A673 (cell line): ENCODE measurements around the gene KIRREL3. TPM values are rescaled to one million over a fixed set of nuclear protein-coding genes. Genes with fewer than 3 reads are reported as not detected.

Experiments used
- BruUV-seq: library from RNA; stranded (reverse); fragments of 400-500 nt; replicated peaks from 2 replicates; lab custom pipeline; 2021; lab: Mats Ljungman, UMichigan
- CTCF ChIA-PET: fragments of 300-600 bp; sonication (Branson Sonifier 250); formaldehyde crosslinking; loops from one replicate; lab custom pipeline; 2022; ENCODE audit warnings: antibody characterized with exemption; lab: Charles Lee
- POLR2A ChIA-PET: fragments of 300-600 bp; sonication (Branson Sonifier 250); formaldehyde crosslinking; loops from one replicate; lab custom pipeline; 2022; ENCODE audit warnings: antibody characterized with exemption; ENCODE audit not compliant: low non-redundant PET; lab: Charles Lee
- DNase-seq: peaks from one replicate; pipeline ENCODE4 v3.0.0-alpha.2; 2015; ENCODE audit warnings: low spot score
- H3K27ac ChIP-seq: fragments of 200-600 bp; sonication (generic); 2 replicates; pipeline ENCODE4 v1.5.1; 2016; ENCODE audit warnings: mixed run types, low read depth, mild to moderate bottlenecking, mixed read lengths, antibody characterized with exemption, low read length; ENCODE audit not compliant: poor library complexity, severe bottlenecking
- H3K27me3 ChIP-seq: fragments of 200-600 bp; sonication (generic); replicated peaks from 2 replicates; pipeline ENCODE4 v1.6.1; 2017; ENCODE audit warnings: mixed run types, low read depth, mild to moderate bottlenecking, mixed read lengths, antibody characterized with exemption, low read length; ENCODE audit not compliant: insufficient read depth, poor library complexity
- H3K36me3 ChIP-seq: fragments of 200-600 bp; sonication (generic); 2 replicates; pipeline ENCODE4 v1.6.1; 2016; ENCODE audit warnings: mixed run types, mild to moderate bottlenecking, mixed read lengths, antibody characterized with exemption, low read length; ENCODE audit not compliant: insufficient read depth, poor library complexity, severe bottlenecking
- H3K4me1 ChIP-seq: fragments of 200-600 bp; sonication (generic); 2 replicates; pipeline ENCODE4 v1.6.1; 2017; ENCODE audit warnings: mixed run types, mild to moderate bottlenecking, mixed read lengths, antibody characterized with exemption, low read length; ENCODE audit not compliant: insufficient read depth, poor library complexity, severe bottlenecking
- H3K4me3 ChIP-seq: fragments of 200-600 bp; sonication (generic); 2 replicates; pipeline ENCODE4 v1.5.1; 2016; ENCODE audit warnings: low read depth, mixed run types, mild to moderate bottlenecking, mixed read lengths, low read length; ENCODE audit not compliant: poor library complexity, severe bottlenecking
- H3K9me3 ChIP-seq: fragments of 200-600 bp; sonication (generic); 2 replicates; pipeline ENCODE4 v1.6.1; 2016; ENCODE audit warnings: mixed run types, low read depth, mild to moderate bottlenecking, mixed read lengths, antibody characterized with exemption, low read length; ENCODE audit not compliant: poor library complexity, severe bottlenecking
- EZH2 ChIP-seq: fragments of 200-600 bp; sonication (generic); IDR thresholded peaks from 2 replicates; pipeline ENCODE4 v1.6.1; 2017; ENCODE audit warnings: borderline replicate concordance, low read depth, mild to moderate bottlenecking, mixed read lengths, antibody characterized with exemption, low read length; ENCODE audit not compliant: poor library complexity, severe bottlenecking
- intact Hi-C: fragments of 100-400 bp; cut with micrococcal nuclease; formaldehyde crosslinking; loops from one replicate; pipeline ENCODE4 v1.10.0; 2022; ENCODE audit not compliant: unreplicated experiment
- total RNA-seq: library from RNA; stranded (reverse); gene quantifications from 2 replicates; pipeline ENCODE4 v1.2.3, GENCODE V29; 2021
- TF ChIP-seq, protein P1 (sequence below): fragments of 300-800, 200-600 bp; sonication (generic); conservative IDR thresholded peaks from 2 replicates; pipeline ENCODE4 v1.5.1; 2017; ENCODE audit warnings: low read depth, mild to moderate bottlenecking, antibody characterized with exemption, low read length, moderate library complexity, mixed read lengths

KIRREL3 gene
- total RNA-seq, 1 experiment from 2014 or later, result not detected

DNA sequence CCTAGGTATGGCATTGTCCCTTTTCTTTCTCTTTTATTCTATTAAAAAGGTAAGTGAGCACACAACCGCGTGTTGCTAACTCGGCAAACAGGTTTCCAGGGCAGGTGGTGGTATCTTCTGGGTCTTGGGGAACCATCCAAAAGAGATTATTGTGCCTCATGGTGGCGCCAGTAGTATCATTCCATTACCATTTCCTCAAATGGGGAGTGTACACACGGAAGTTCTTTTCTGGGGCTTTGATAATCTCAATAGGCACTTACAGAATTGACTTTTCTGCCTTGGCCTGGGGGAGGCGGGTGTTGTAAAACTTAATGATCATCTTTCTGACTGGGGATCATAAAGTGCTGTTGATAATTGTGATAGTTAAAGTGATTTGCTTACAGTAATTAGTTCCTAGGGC lies 234.1 kb downstream of the KIRREL3 start:
- no TSS peak for BruUV-seq
- Histone ChIP-seq H3K27me3 (peaks cover 14% of the 10 kb centered on the region), H3K4me3 (no peak overlapping the region), H3K27ac (no peak overlapping the region), H3K36me3 (no peaks in the 10 kb centered on the region), H3K9me3 (no peaks in the 10 kb centered on the region), H3K4me1 (no peaks in the 10 kb centered on the region)
- intact Hi-C loops, result no loop called here
- no peak for DNase-seq
- CTCF ChIA-PET, result no interaction called here
- no peak for TF ChIP-seq EZH2
- TF ChIP-seq, protein P1, sequence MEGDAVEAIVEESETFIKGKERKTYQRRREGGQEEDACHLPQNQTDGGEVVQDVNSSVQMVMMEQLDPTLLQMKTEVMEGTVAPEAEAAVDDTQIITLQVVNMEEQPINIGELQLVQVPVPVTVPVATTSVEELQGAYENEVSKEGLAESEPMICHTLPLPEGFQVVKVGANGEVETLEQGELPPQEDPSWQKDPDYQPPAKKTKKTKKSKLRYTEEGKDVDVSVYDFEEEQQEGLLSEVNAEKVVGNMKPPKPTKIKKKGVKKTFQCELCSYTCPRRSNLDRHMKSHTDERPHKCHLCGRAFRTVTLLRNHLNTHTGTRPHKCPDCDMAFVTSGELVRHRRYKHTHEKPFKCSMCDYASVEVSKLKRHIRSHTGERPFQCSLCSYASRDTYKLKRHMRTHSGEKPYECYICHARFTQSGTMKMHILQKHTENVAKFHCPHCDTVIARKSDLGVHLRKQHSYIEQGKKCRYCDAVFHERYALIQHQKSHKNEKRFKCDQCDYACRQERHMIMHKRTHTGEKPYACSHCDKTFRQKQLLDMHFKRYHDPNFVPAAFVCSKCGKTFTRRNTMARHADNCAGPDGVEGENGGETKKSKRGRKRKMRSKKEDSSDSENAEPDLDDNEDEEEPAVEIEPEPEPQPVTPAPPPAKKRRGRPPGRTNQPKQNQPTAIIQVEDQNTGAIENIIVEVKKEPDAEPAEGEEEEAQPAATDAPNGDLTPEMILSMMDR, result peak; percentile 25; the same call in 1 of the 2 replicates
- POLR2A ChIA-PET, result no interaction called here

DNA sequence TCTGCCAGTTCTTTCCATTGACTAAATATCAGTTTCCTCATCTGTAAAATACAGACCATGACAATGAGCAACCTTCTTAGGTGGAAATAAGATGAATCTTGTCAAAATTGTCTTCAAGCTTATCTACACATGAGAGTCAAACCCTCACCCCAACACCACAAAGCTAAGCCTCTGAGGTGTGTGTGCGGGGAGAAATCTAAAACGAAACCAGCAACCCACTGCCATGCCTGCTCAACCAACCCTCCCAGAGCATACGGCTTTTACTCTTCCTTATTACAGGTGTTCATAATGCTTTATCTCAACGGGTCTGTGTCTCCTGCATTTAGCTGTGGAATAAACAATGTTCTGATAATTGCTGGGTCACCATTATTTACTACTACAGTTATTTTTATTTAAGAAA lies 235.4 kb downstream of the KIRREL3 start:
- H3K27me3 ChIP-seq, result peaks cover 3% of the 10 kb centered on the region
- no peak overlapping the region for H3K4me3 ChIP-seq
- no peaks in the 10 kb centered on the region for H3K9me3 ChIP-seq
- no peak for DNase-seq
- no TSS peak for BruUV-seq
- POLR2A ChIA-PET, result no interaction called here
- intact Hi-C loops, result no loop called here
- CTCF ChIA-PET, result no interaction called here
- TF ChIP-seq EZH2, result no peak
- TF ChIP-seq, protein P1, result no peak
- no peak overlapping the region for H3K27ac ChIP-seq
- H3K4me1 ChIP-seq, result no peaks in the 10 kb centered on the region
- no peaks in the 10 kb centered on the region for H3K36me3 ChIP-seq

DNA sequence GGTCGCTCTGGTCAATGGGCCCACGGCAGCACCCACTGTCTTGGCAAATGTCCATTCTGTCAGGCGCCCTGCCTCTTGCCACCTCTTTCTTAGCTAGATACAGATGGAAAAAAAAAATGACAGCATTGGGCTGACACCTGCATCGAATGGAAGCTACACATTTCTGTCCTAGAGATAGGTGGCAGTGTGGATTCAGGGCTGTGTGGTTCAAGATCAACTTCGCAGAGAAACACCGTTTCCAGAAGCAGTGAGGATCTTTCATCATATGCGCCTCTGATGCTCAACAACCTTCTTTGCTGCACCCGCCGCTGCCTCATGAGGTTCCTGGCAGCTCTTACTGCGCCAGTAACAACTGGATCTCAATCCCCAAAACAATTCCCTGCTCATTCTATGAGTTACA lies 236.3 kb downstream of the KIRREL3 start:
- Histone ChIP-seq H3K4me3 (no peak overlapping the region), H3K27ac (no peak overlapping the region), H3K9me3 (no peaks in the 10 kb centered on the region), H3K36me3 (no peaks in the 10 kb centered on the region), H3K27me3 (no peaks in the 10 kb centered on the region), H3K4me1 (no peaks in the 10 kb centered on the region)
- CTCF ChIA-PET, result no interaction called here
- no peak for TF ChIP-seq EZH2
- TF ChIP-seq, protein P1, result 0 out of 2 replicates have a peak, but pooled peaks have one; percentile 22
- POLR2A ChIA-PET, result no interaction called here
- intact Hi-C loops, result no loop called here
- DNase-seq, result no peak
- BruUV-seq, result no TSS peak
